GM23338 (cell line): ENCODE results near the gene PEPD. TPM values are rescaled to one million over a fixed set of nuclear protein-coding genes. Genes with fewer than 3 reads are reported as not detected.

ENCODE experiments used
- ATAC-seq: fragments of 200-7000 bp; cut with Tn5 transposase; 3 replicates; pipeline ENCODE4 v1.9.1; 2020
- DNase-seq: peaks from one replicate; pipeline ENCODE4 v3.0.0-alpha.2; 2015; ENCODE audit warnings: low spot score
- H2AFZ ChIP-seq: fragments of 200-600 bp; sonication (generic); 2 replicates; pipeline ENCODE4 v1.8.0; 2016; ENCODE audit warnings: antibody characterized with exemption, mild to moderate bottlenecking, moderate library complexity
- H3F3A ChIP-seq: fragments of 200-600 bp; sonication (generic); replicated peaks from 2 replicates; pipeline ENCODE4 v1.8.0; 2017; ENCODE audit warnings: antibody characterized with exemption, mixed run types, low read depth
- H3K27ac ChIP-seq: fragments of 200-600 bp; sonication (generic); 2 replicates; pipeline ENCODE4 v1.6.1; 2016; ENCODE audit warnings: low read depth
- H3K27me3 ChIP-seq: fragments of 200-600 bp; sonication (generic); 2 replicates; pipeline ENCODE4 v1.8.0; 2016; ENCODE audit warnings: mild to moderate bottlenecking, mixed run types, moderate library complexity; ENCODE audit not compliant: insufficient read depth
- H3K36me3 ChIP-seq: fragments of 200-600 bp; sonication (generic); 2 replicates; pipeline ENCODE4 v1.8.0; 2016; ENCODE audit warnings: mild to moderate bottlenecking; ENCODE audit not compliant: insufficient read depth
- H3K4me1 ChIP-seq: fragments of 200-600 bp; sonication (generic); 2 replicates; pipeline ENCODE4 v1.8.0; 2016; ENCODE audit warnings: mild to moderate bottlenecking, moderate library complexity; ENCODE audit not compliant: insufficient read depth
- H3K4me2 ChIP-seq: fragments of 200-600 bp; sonication (generic); 2 replicates; pipeline ENCODE4 v1.7.1; 2017; ENCODE audit warnings: mixed run types
- H3K4me3 ChIP-seq: fragments of 200-600 bp; sonication (generic); 2 replicates; pipeline ENCODE4 v1.6.1; 2016; ENCODE audit warnings: mixed run types
- H3K79me2 ChIP-seq: fragments of 200-600 bp; sonication (generic); replicated peaks from 2 replicates; pipeline ENCODE4 v1.8.0; 2017; ENCODE audit warnings: mild to moderate bottlenecking; ENCODE audit not compliant: insufficient read depth
- H3K9me2 ChIP-seq: fragments of 200-600 bp; sonication (generic); 2 replicates; pipeline ENCODE4 v1.8.0; 2017; ENCODE audit not compliant: insufficient read depth
- H4K20me1 ChIP-seq: fragments of 200-600 bp; sonication (generic); replicated peaks from 2 replicates; pipeline ENCODE4 v1.8.0; 2017; ENCODE audit warnings: mild to moderate bottlenecking; ENCODE audit not compliant: insufficient read depth
- H3K27ac Mint-ChIP-seq: 2 replicates; pipeline ENCODE4 v1.8.0; 2020; ENCODE audit warnings: inconsistent platforms, mild to moderate bottlenecking, moderate library complexity, mixed read lengths
- H3K27me3 Mint-ChIP-seq: 3 replicates; pipeline ENCODE4 v1.8.0; 2022; ENCODE audit warnings: low read depth, mild to moderate bottlenecking, moderate library complexity, mixed read lengths, inconsistent platforms; ENCODE audit not compliant: insufficient read depth, poor library complexity
- H3K36me3 Mint-ChIP-seq: 3 replicates; pipeline ENCODE4 v1.8.0; 2021; ENCODE audit warnings: low read depth, mild to moderate bottlenecking, inconsistent platforms, moderate library complexity, mixed read lengths
- H3K4me1 Mint-ChIP-seq: 3 replicates; pipeline ENCODE4 v1.8.0; 2020; ENCODE audit warnings: mild to moderate bottlenecking, inconsistent platforms, mixed read lengths
- H3K4me3 Mint-ChIP-seq: 3 replicates; pipeline ENCODE4 v1.8.0; 2021; ENCODE audit warnings: moderate library complexity, mild to moderate bottlenecking, inconsistent platforms, mixed read lengths
- H3K9me3 Mint-ChIP-seq: 3 replicates; pipeline ENCODE4 v1.8.0; 2020; ENCODE audit warnings: moderate library complexity, mild to moderate bottlenecking, inconsistent platforms, mixed read lengths
- CREB1 ChIP-seq: fragments of 250-450 bp; sonication (Bioruptor Pico); IDR thresholded peaks from 2 replicates; pipeline ENCODE4 v1.5.0; 2020; ENCODE audit warnings: low read depth, mild to moderate bottlenecking, moderate library complexity
- CTCF ChIP-seq, 2 experiments: fragments of 200-600 bp in 1 of 2; sonication (generic) in 1 of 2; conservative IDR thresholded peaks; 2 replicates each; pipeline versions ENCODE4 v1.5.1 to v1.6.1; 2016 to 2017; ENCODE audit warnings: antibody characterized with exemption in 2 of 2, low read depth in 2 of 2, mild to moderate bottlenecking in 2 of 2, moderate library complexity in 1 of 2
- EZH2 ChIP-seq: fragments of 200-600 bp; sonication (generic); IDR thresholded peaks from one replicate; pipeline ENCODE4 v1.8.0; 2017; ENCODE audit warnings: antibody characterized with exemption, mild to moderate bottlenecking, low read depth; ENCODE audit not compliant: unreplicated experiment
- EZH2phosphoT487 ChIP-seq: fragments of 200-600 bp; sonication (generic); IDR thresholded peaks from one replicate; pipeline ENCODE4 v1.8.1; 2018; ENCODE audit warnings: antibody characterized with exemption; ENCODE audit not compliant: unreplicated experiment
- JUNB ChIP-seq: IDR thresholded peaks from one replicate; pipeline ENCODE4 v1.6.1; 2016; ENCODE audit warnings: antibody characterized with exemption; ENCODE audit not compliant: unreplicated experiment
- NANOG ChIP-seq: IDR thresholded peaks from 2 replicates; pipeline ENCODE4 v1.6.1; 2016; ENCODE audit warnings: antibody characterized with exemption, borderline replicate concordance
- POLR2AphosphoS5 ChIP-seq: IDR thresholded peaks from 2 replicates; pipeline ENCODE4 v1.6.1; 2016; ENCODE audit warnings: antibody characterized with exemption, low read depth
- REST ChIP-seq: IDR thresholded peaks from one replicate; pipeline ENCODE4 v1.6.1; 2018; ENCODE audit warnings: antibody characterized with exemption; ENCODE audit not compliant: unreplicated experiment
- STAT1 ChIP-seq: IDR thresholded peaks from one replicate; pipeline ENCODE4 v1.6.1; 2016; ENCODE audit warnings: antibody characterized with exemption; ENCODE audit not compliant: unreplicated experiment
- ZNF114 ChIP-seq: fragments of 250-450 bp; sonication (Bioruptor Pico); IDR thresholded peaks from 2 replicates; pipeline ENCODE4 v1.5.0; 2020; ENCODE audit warnings: mild to moderate bottlenecking, moderate library complexity
- ZNF331 ChIP-seq: fragments of 250-450 bp; sonication (Bioruptor Pico); IDR thresholded peaks from 2 replicates; pipeline ENCODE4 v1.5.0; 2020; ENCODE audit warnings: low read depth, mild to moderate bottlenecking, moderate library complexity
- ZNF462 ChIP-seq: fragments of 250-450 bp; sonication (Bioruptor Pico); IDR thresholded peaks from 2 replicates; pipeline ENCODE4 v1.5.0; 2020; ENCODE audit warnings: mild to moderate bottlenecking, moderate library complexity
- polyA plus RNA-seq: library from polyadenylated mRNA; unstranded; fragments of >200 nt; fragmentation: Nextera tagmentation; extraction: Ambion mirVana; gene quantifications from 2 replicates; pipeline ENCODE4 v1.2.1, GENCODE V29; 2016
- total RNA-seq: library from RNA; depleted of rRNA; stranded (reverse); fragments of >200 nt; shearing (Covaris generic); gene quantifications from 2 replicates; pipeline ENCODE4 v1.2.3, GENCODE V29; 2014
- TF ChIP-seq, protein P1 (sequence below): IDR thresholded peaks from 2 replicates; pipeline ENCODE4 v1.6.1; 2016; ENCODE audit warnings: antibody characterized with exemption

Gene PEPD
- total and polyA plus RNA-seq, 2 experiments from 2014 or later = 81.7 to 89.2 TPM

GRCh38 chr19:33530842-33531241 is 9.3 kb upstream of the PEPD start:
- Histone ChIP-seq H3K79me2 (no peaks in the 10 kb centered on the region), H3K36me3 (no peaks in the 10 kb centered on the region), H3K4me1 (peaks cover 19% of the 10 kb centered on the region), H3K27me3 (no peaks in the 10 kb centered on the region), H4K20me1 (no peaks in the 10 kb centered on the region), H3F3A (no peaks in the 10 kb centered on the region), H3K27ac (no peak overlapping the region), H3K4me3 (no peak overlapping the region), H3K4me2 (no peak overlapping the region), H3K9me2 (no peaks in the 10 kb centered on the region), H2AFZ (no peak overlapping the region)
- Mint-ChIP-seq H3K4me3 (no peak overlapping the region), H3K27me3 (peaks cover 10% of the 10 kb centered on the region), H3K9me3 (0 out of 3 replicates have a peak, but pooled peaks cover 2% of the 10 kb centered on the region), H3K4me1 (peaks cover 30% of the 10 kb centered on the region), H3K27ac (no peak overlapping the region), H3K36me3 (no peaks in the 10 kb centered on the region)
- no peak for TF ChIP-seq NANOG
- TF ChIP-seq ZNF114 (CRISPR knock-in tag) = no peak
- no peak for TF ChIP-seq CREB1 (CRISPR knock-in tag)
- no peak for TF ChIP-seq EZH2phosphoT487
- no peak for TF ChIP-seq REST
- TF ChIP-seq EZH2 = no peak
- no peak for TF ChIP-seq POLR2AphosphoS5
- no peak for TF ChIP-seq ZNF462 (CRISPR knock-in tag)
- TF ChIP-seq JUNB = no peak
- TF ChIP-seq ZNF331 (CRISPR knock-in tag) = no peak
- TF ChIP-seq, protein P1, sequence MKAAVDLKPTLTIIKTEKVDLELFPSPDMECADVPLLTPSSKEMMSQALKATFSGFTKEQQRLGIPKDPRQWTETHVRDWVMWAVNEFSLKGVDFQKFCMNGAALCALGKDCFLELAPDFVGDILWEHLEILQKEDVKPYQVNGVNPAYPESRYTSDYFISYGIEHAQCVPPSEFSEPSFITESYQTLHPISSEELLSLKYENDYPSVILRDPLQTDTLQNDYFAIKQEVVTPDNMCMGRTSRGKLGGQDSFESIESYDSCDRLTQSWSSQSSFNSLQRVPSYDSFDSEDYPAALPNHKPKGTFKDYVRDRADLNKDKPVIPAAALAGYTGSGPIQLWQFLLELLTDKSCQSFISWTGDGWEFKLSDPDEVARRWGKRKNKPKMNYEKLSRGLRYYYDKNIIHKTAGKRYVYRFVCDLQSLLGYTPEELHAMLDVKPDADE = no peak
- no peak for TF ChIP-seq STAT1
- TF ChIP-seq CTCF (conservative IDR thresholded peaks at IDR 0.05; ENCODE audit: low read depth in 2 of 2) = no peak
- DNase-seq = no peak
- ATAC-seq = no peak
